IMR-90 (cell line): ENCODE measurements around the gene FOXO6.

Experiments used
- CTCF ChIP-seq: conservative IDR thresholded peaks from 2 replicates; pipeline ENCODE4 v1.5.1; 2012; ENCODE audit warnings: mild to moderate bottlenecking, low read depth, low read length, improper control_type of control experiment
- MXI1 ChIP-seq: IDR thresholded peaks from 2 replicates; pipeline ENCODE4 v1.6.1; 2012; ENCODE audit warnings: low read depth, mild to moderate bottlenecking, low read length, moderate library complexity, borderline replicate concordance

GRCh38 chr1:41392528-41392924, 31.3 kb downstream of the FOXO6 start:
- TF ChIP-seq CTCF (no peak), MXI1 (no peak)
